PC-9 (cell line): ENCODE data around the gene PLXND1. TPM values are rescaled to one million over a fixed set of nuclear protein-coding genes. Genes with fewer than 3 reads are reported as not detected.

ENCODE experiments used
- BruUV-seq: library from RNA; stranded (reverse); fragments of 400-500 nt; replicated peaks from 2 replicates; lab custom pipeline; 2021; lab: Mats Ljungman, UMichigan
- CTCF ChIA-PET: fragments of 300-600 bp; sonication (Branson Sonifier 250); formaldehyde crosslinking; loops from one replicate; lab custom pipeline; 2022; ENCODE audit warnings: antibody characterized with exemption; lab: Charles Lee
- POLR2A ChIA-PET: fragments of 300-600 bp; sonication (Branson Sonifier 250); formaldehyde crosslinking; loops from one replicate; lab custom pipeline; 2022; ENCODE audit warnings: antibody characterized with exemption; ENCODE audit not compliant: unreplicated experiment; lab: Charles Lee
- DNase-seq, 2 experiments: peaks; one replicate each; pipeline versions ENCODE4 v3.0.0 to v3.0.0-alpha.2; 2015 to 2022; ENCODE audit warnings: mixed read lengths in 1 of 2
- H2AFZ ChIP-seq: fragments of 200-600 bp; sonication (generic); 2 replicates; pipeline ENCODE4 v1.8.1; 2017; ENCODE audit warnings: antibody characterized with exemption
- H3F3A ChIP-seq: fragments of 200-600 bp; sonication (generic); 2 replicates; pipeline ENCODE4 v1.8.1; 2017; ENCODE audit warnings: antibody characterized with exemption, mild to moderate bottlenecking, low read depth; ENCODE audit not compliant: insufficient read depth
- H3K27ac ChIP-seq: fragments of 200-600 bp; sonication (generic); 2 replicates; pipeline ENCODE4 v1.6.1; 2016; ENCODE audit warnings: mixed run types
- H3K27me3 ChIP-seq: fragments of 200-600 bp; sonication (generic); 2 replicates; pipeline ENCODE4 v1.6.1; 2016; ENCODE audit warnings: low read depth, mixed run types; ENCODE audit not compliant: insufficient read depth
- H3K36me3 ChIP-seq: fragments of 200-600 bp; sonication (generic); 2 replicates; pipeline ENCODE4 v1.6.1; 2016; ENCODE audit warnings: low read depth, mixed run types
- H3K4me1 ChIP-seq: fragments of 200-600 bp; sonication (generic); replicated peaks from 2 replicates; pipeline ENCODE4 v1.6.1; 2016; ENCODE audit warnings: mixed run types; ENCODE audit not compliant: insufficient read depth
- H3K4me2 ChIP-seq: fragments of 200-600 bp; sonication (generic); 2 replicates; pipeline ENCODE4 v1.6.1; 2017; ENCODE audit warnings: mixed run types
- H3K4me3 ChIP-seq: fragments of 200-600 bp; sonication (generic); 2 replicates; pipeline ENCODE4 v1.6.1; 2016; ENCODE audit warnings: mixed run types
- H3K79me2 ChIP-seq: fragments of 200-600 bp; sonication (generic); 2 replicates; pipeline ENCODE4 v1.6.1; 2017; ENCODE audit warnings: low read depth, mixed run types
- H3K9me2 ChIP-seq: fragments of 200-600 bp; sonication (generic); 2 replicates; pipeline ENCODE4 v1.8.1; 2017; ENCODE audit warnings: mild to moderate bottlenecking; ENCODE audit not compliant: insufficient read depth
- H3K9me3 ChIP-seq: fragments of 200-600 bp; sonication (generic); 2 replicates; pipeline ENCODE4 v1.8.1; 2016; ENCODE audit warnings: low read depth; ENCODE audit not compliant: insufficient read depth
- H4K20me1 ChIP-seq: fragments of 200-600 bp; sonication (generic); 2 replicates; pipeline ENCODE4 v1.8.1; 2017; ENCODE audit not compliant: insufficient read depth
- EZH2 ChIP-seq: fragments of 200-600 bp; sonication (generic); IDR thresholded peaks from 2 replicates; pipeline ENCODE4 v1.8.0; 2017; ENCODE audit warnings: antibody characterized with exemption, low read depth
- intact Hi-C: fragments of 100-400 bp; cut with micrococcal nuclease; formaldehyde crosslinking; loops from one replicate; pipeline ENCODE4 v1.10.0; 2022; ENCODE audit not compliant: unreplicated experiment
- total RNA-seq: library from RNA; stranded (reverse); gene quantifications from 2 replicates; pipeline ENCODE4 v1.2.3, GENCODE V29; 2021
- TF ChIP-seq, protein P1 (sequence below): fragments of 200-600 bp; sonication (generic); conservative IDR thresholded peaks from 2 replicates; pipeline ENCODE4 v1.6.1; 2017; ENCODE audit warnings: mixed run types, antibody characterized with exemption, mild to moderate bottlenecking, moderate library complexity

PLXND1 gene
- total RNA-seq, 1 experiment from 2014 or later = 44.4 TPM

DNA sequence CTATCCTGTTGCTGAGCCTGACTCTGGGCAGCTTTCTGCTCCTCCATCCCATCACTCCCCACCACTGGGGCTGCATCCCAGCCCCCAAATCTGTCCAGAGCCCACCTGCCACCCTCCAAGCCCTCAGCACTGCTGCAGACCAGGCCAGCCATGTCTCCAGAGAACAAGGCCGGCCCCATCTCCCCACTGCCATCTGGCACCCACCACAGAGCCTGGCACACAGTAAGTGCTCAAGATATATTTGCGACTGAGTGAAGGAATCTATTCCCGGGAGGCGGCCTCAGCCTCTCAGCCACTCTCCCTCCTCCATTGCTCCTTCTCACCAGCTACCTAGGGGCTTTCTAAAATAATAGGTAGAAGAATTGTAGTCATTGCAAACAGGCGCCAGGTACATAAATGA is 4.8 kb downstream of the PLXND1 start:
- no peak overlapping the region for H3K4me2 ChIP-seq

DNA sequence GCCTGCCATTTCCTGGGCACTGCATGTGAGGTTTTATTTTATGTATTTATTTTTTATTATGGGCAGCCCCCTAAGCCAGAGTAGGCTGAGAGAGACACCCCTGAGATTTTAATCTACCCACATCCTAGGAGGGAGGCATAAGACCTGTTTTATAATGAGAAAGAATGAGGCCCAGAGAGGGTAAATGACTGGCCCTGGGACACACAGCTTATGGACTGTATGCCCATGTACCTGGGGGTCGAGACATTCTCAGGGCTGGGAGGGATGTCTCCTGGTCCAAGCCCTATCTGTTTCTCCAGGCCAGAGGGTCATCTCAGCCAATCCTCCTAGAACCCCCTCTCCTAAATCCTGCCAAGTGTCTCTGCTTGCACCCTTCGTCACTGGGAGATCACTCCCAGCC is 6.1 kb downstream of the PLXND1 start:
- H3K4me2 ChIP-seq = no peak overlapping the region
- TF ChIP-seq EZH2 = no peak
- TF ChIP-seq, protein P1, sequence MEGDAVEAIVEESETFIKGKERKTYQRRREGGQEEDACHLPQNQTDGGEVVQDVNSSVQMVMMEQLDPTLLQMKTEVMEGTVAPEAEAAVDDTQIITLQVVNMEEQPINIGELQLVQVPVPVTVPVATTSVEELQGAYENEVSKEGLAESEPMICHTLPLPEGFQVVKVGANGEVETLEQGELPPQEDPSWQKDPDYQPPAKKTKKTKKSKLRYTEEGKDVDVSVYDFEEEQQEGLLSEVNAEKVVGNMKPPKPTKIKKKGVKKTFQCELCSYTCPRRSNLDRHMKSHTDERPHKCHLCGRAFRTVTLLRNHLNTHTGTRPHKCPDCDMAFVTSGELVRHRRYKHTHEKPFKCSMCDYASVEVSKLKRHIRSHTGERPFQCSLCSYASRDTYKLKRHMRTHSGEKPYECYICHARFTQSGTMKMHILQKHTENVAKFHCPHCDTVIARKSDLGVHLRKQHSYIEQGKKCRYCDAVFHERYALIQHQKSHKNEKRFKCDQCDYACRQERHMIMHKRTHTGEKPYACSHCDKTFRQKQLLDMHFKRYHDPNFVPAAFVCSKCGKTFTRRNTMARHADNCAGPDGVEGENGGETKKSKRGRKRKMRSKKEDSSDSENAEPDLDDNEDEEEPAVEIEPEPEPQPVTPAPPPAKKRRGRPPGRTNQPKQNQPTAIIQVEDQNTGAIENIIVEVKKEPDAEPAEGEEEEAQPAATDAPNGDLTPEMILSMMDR = no peak
- CTCF ChIA-PET = no interaction called here

More for the DNA sequence above, 4.8 kb downstream of the PLXND1 start:
- CTCF ChIA-PET = no interaction called here
- intact Hi-C loops = no loop called here
- Histone ChIP-seq H4K20me1 (peaks cover 8% of the 10 kb centered on the region), H3K79me2 (peaks cover 39% of the 10 kb centered on the region), H3K36me3 (no peaks in the 10 kb centered on the region), H2AFZ (no peak overlapping the region), H3K4me3 (no peak overlapping the region), H3K9me3 (no peaks in the 10 kb centered on the region), H3K9me2 (no peaks in the 10 kb centered on the region), H3F3A (no peaks in the 10 kb centered on the region; the same call in 1 of the 2 replicates), H3K27ac (no peak overlapping the region), H3K4me1 (peaks cover 24% of the 10 kb centered on the region), H3K27me3 (peaks cover 9% of the 10 kb centered on the region; the same call in 1 of the 2 replicates)
- POLR2A ChIA-PET = no interaction called here
- TF ChIP-seq, protein P1 = no peak
- TF ChIP-seq EZH2 = no peak
- no TSS peak for BruUV-seq
- DNase-seq = no peak

DNA sequence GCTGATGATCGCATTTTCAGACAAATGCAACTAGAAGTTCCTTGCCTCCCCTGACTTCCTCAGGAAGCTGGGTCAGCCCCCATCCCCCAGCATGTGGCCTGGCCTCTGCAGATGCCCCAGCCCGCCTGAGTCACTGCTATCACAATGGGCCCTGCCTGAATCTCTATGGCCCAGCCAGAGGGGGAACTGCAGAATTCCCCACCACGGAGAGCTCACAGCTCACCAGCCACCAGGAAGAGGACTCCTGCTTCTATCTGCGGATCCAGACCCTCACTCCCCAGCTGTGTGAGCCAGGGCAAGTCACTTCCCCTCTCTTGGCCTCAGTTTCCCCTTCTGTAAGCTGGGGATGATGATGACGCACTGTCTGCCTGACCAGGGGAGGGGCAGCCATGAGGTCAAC is 6.9 kb downstream of the PLXND1 start:
- TF ChIP-seq EZH2 = no peak
- TF ChIP-seq, protein P1 = no peak
- DNase-seq = no peak
- H3K9me3 ChIP-seq = no peaks in the 10 kb centered on the region
- H3K4me3 ChIP-seq = no peak overlapping the region
- H3K9me2 ChIP-seq = no peaks in the 10 kb centered on the region
- H4K20me1 ChIP-seq = peaks cover 7% of the 10 kb centered on the region
- CTCF ChIA-PET = interaction anchor here (0.6 kb wide), 1 partner anchor 271 kb away, joined by 5 read pairs; no protein-coding TSS in a partner anchor
- peaks cover 35% of the 10 kb centered on the region for H3K79me2 ChIP-seq
- intact Hi-C loops = no loop called here
- peaks cover 21% of the 10 kb centered on the region for H3K4me1 ChIP-seq
- no peak overlapping the region for H2AFZ ChIP-seq
- no peak overlapping the region for H3K4me2 ChIP-seq
- H3F3A ChIP-seq = no peaks in the 10 kb centered on the region; the same call in none of the 2 replicates
- H3K27ac ChIP-seq = no peak overlapping the region
- POLR2A ChIA-PET = no interaction called here
- H3K27me3 ChIP-seq = no peaks in the 10 kb centered on the region
- no peaks in the 10 kb centered on the region for H3K36me3 ChIP-seq
- no TSS peak for BruUV-seq

More for the DNA sequence above, 6.1 kb downstream of the PLXND1 start:
- H3K9me3 ChIP-seq = no peaks in the 10 kb centered on the region
- no peak overlapping the region for H3K4me3 ChIP-seq
- peaks cover 39% of the 10 kb centered on the region for H3K79me2 ChIP-seq
- no peak overlapping the region for H3K27ac ChIP-seq
- POLR2A ChIA-PET = no interaction called here
- peaks cover 24% of the 10 kb centered on the region for H3K4me1 ChIP-seq
- no peaks in the 10 kb centered on the region for H3K9me2 ChIP-seq
- intact Hi-C loops = no loop called here
- no peaks in the 10 kb centered on the region for H3K36me3 ChIP-seq
- peaks cover 1% of the 10 kb centered on the region; the same call in 1 of the 2 replicates for H3K27me3 ChIP-seq
- H4K20me1 ChIP-seq = peaks cover 8% of the 10 kb centered on the region
- H3F3A ChIP-seq = no peaks in the 10 kb centered on the region; the same call in 1 of the 2 replicates
- H2AFZ ChIP-seq = no peak overlapping the region
- DNase-seq = no peak
- BruUV-seq = no TSS peak
